GM18951 (cell line): ENCODE results near the gene APOA4.

Source experiments
- POLR2A ChIP-seq: IDR thresholded peaks from 4 replicates; pipeline ENCODE4 v1.6.1; 2011; ENCODE audit warnings: mild to moderate bottlenecking; ENCODE audit not compliant: insufficient read length, insufficient read depth; ENCODE audit errors: extremely low read depth
- in situ Hi-C: fragments of 300-500 bp; cut with MboI; formaldehyde crosslinking; loops from one replicate; pipeline ENCODE4 v1.12.0; 2022; ENCODE audit warnings: low sequenced_read_pairs, mixed read lengths, inconsistent platforms; ENCODE audit not compliant: unreplicated experiment

The APOA4 gene

DNA sequence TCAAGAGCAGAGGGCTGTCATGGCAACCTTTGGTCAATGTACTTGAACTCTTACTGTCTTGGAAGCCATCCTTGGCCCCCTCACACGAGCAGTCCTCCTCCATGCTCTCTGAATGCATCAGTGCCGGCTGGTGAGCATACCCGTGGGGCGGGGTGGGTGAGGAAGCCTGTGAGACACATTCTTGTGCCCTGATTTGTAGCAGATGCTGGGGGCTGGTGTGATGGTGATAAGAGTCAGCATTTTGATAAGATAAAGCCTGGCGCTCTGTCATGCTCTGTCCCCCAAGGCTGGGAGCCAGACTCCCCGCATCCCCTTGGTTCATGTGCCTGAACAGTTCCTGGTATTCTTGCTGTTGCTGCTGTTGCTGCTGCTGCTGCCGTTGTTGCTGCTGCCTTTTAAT is 34.8 kb upstream of the APOA4 start:
- in situ Hi-C loops: no loop called here
- TF ChIP-seq POLR2A: no peak

DNA sequence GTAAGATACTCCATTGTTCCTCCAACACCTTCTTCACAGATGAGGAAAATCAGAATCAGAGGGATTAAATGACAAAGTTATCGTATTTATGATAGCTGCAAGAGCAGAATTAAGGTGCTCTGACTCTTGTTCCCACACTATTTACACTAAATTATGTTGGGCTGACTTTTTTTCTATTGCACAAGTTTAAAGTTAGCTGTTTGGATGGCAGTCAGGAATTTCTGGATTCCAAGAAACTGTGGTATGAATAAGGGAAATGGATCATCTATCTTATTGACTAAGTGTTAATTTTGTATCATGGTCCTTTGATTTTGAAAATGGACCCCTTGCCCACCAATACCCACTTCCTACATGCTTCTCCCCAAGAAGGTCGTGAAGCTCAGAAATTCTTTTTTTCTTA is 34.2 kb upstream of the APOA4 start:
- no peak for TF ChIP-seq POLR2A
- in situ Hi-C loops: no loop called here

DNA sequence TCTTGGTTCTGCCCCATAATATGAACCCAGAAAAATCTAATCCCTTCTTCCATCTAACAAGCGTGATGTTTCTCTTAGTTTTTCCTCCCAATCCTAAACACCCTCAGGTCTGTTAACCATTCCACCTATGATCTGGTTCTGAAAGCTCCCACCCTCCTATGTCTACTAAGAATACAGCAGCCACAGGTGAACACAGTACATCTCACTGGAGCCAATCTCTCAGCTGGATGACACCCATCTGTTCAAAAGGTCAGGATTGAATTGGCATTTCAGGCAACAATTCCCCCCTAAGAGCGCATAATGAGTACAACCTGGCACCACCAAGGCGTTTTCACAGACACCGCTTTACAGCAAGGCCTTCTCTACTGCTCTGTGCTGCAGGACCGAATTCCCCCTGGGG is 33.3 kb upstream of the APOA4 start:
- in situ Hi-C loops: no loop called here
- no peak for TF ChIP-seq POLR2A

- no peak for TF ChIP-seq POLR2A
- in situ Hi-C loops: no loop called here
These were observed 32.3 kb upstream of the APOA4 start for GRCh38 chr11:116855413-116855812.

DNA sequence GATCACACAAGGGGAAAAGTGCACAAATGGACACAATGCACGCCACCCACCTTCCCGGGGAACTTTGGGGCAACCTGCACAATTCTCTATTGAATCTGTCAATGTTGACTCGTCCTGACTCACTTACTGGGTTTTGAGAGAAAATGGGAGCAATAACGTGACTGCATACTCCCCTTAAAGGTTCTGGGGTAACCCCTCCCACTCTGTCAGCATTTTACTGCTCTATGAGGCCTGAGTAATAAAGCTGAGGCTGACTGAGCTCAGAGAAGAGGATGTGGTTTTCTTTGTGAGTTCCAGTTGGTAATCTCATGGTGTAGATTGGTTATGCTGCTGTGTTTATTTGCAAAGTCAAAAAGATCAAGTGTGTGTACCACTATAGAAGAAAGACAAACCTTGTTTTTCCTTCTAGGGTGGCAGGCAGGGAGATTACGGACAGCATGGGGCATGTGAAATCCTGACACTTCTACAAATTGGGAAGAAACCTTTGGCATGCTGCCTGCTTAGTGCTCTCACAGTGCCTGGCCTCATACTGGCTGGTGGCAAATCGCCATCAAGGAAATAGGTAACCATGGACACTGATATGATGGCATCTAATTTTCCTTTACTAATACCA is 30.5 kb upstream of the APOA4 start:
- TF ChIP-seq POLR2A: no peak
- in situ Hi-C loops: no loop called here

GRCh38 chr11:116852261-116853031 is 29.3 kb upstream of the APOA4 start:
- TF ChIP-seq POLR2A: no peak
- in situ Hi-C loops: no loop called here

DNA sequence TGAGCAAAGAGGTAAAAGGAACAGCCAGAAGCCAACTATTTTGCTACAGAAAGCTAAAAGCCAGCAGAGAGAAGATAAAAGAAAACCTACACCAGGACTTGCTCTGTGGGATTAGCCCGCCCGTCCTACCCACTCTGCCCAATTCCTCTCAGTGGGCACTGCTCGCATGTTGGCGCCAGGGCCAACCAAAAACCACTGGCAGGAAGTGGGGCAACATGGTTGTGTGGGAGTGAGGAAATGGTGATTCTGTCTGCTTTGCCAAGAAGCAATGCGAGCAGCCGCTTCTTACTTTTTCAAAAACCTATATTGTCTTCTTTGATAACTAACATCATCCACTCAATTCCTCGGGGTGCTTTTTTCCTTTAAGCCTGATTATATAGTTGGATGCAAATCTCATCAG is 28.5 kb upstream of the APOA4 start:
- TF ChIP-seq POLR2A: no peak
- in situ Hi-C loops: no loop called here

DNA sequence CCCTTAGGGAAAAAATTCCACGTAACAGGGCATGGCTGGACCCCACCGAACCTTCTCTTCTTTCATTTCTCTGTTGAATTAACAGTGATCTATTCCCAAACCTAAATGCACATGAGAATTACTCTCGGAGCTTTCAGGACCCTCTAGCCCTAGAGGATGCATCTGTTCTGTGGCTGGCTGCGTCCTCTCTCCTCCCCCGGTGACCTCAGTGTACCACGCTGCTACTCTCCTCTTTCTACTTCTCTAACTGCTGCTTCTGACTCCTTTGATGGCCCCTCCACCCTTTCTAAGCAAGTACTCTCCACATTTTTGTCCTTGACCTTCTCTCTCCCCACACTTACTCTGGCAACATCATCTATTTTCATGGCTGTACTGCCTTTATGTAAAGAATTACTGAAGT is 26.4 kb upstream of the APOA4 start:
- TF ChIP-seq POLR2A: no peak
- in situ Hi-C loops: no loop called here

GRCh38 chr11:116849060-116849459 is 26.0 kb upstream of the APOA4 start:
- no peak for TF ChIP-seq POLR2A
- in situ Hi-C loops: no loop called here

DNA sequence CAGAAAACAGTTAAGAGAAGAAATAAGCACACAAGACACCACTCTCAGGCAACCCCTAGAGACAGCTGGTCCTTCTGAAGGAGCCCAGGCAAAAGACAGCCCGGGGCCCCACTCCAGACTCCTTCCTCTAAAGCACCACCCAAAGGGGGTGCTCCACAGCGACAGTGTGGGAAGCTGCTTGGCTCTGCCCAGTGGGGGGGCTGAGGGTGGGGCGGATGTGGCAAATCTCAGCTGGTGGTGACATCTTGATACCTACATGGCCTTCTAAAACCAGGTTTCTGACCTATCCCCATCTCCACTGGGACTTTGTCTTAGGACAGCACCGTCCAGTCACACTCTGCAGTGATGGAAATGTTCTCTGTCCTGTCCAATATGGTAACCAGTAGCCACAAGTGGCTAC is 24.5 kb upstream of the APOA4 start:
- no peak for TF ChIP-seq POLR2A
- in situ Hi-C loops: no loop called here

- no peak for TF ChIP-seq POLR2A
- in situ Hi-C loops: no loop called here
These were observed 21.6 kb upstream of the APOA4 start for GRCh38 chr11:116844722-116845121.

- TF ChIP-seq POLR2A: no peak
- in situ Hi-C loops: no loop called here
These were observed 20.6 kb upstream of the APOA4 start for GRCh38 chr11:116843661-116844060.

DNA sequence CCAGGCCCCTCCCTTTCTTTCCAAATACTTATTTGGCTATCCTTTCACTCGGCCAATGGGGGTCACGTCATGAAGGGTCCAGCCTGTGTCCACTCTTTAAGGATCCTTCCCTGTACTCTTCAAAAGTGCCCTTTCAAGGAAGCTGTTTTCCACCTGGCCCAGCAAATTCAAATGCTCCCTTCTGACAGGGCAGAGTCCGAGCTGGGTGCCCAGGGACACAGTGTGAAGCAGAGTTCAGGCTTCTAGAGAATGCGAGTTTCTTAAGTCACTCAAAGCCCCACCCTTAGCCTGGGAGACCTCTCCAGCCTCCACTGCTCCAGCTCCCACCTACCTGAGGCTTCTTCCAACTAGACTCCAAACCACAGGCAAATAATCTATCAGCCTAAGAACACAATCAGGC is 19.8 kb upstream of the APOA4 start:
- in situ Hi-C loops: no loop called here
- TF ChIP-seq POLR2A: no peak

GRCh38 chr11:116842117-116842516 is 19.0 kb upstream of the APOA4 start:
- TF ChIP-seq POLR2A: no peak
- in situ Hi-C loops: no loop called here
